SK-N-SH (cell line): ENCODE results near the gene SIRPB2. TPM values are rescaled to one million over a fixed set of nuclear protein-coding genes. Genes with fewer than 3 reads are reported as not detected.
A peak's percentile ranks its signal among the peaks of the same experiment; 100 is the strongest.

Source experiments
- CTCF ChIA-PET: fragments of 300-600, 350-600 bp; formaldehyde crosslinking; extraction: SDS; loops from one replicate; lab custom pipeline; 2021; lab: Yijun Ruan, JAX
- POLR2A ChIA-PET: fragments of 350-600 bp; sonication (Branson Sonifier 250); formaldehyde crosslinking; extraction: SDS; loops from one replicate; lab custom pipeline; 2020; ENCODE audit warnings: antibody characterized with exemption, inconsistent platforms; lab: Yijun Ruan, JAX
- DNase-seq: peaks from one replicate; pipeline ENCODE4 v3.0.0; 2012
- H2AFZ ChIP-seq: fragments of 200-600 bp; sonication (generic); 2 replicates; pipeline ENCODE4 v1.8.1; 2016; ENCODE audit warnings: antibody characterized with exemption, mild to moderate bottlenecking, low read depth
- H3F3A ChIP-seq: fragments of 200-600 bp; sonication (generic); replicated peaks from 2 replicates; pipeline ENCODE3; 2016; ENCODE audit warnings: antibody characterized with exemption, mild to moderate bottlenecking; ENCODE audit not compliant: insufficient read depth
- H3K27ac ChIP-seq, 2 experiments: fragments of 200-500 bp in 1 of 2; fragments of 200-600 bp in 1 of 2; sonication (Bioruptor generic) in 1 of 2; sonication (generic), shearing (Covaris generic) in 1 of 2; 2 replicates each; pipeline versions ENCODE4 v1.5.1 to v1.6.1; 2014 to 2016; ENCODE audit warnings: low read depth in 2 of 2, inconsistent platforms in 1 of 2, low read length in 1 of 2, mild to moderate bottlenecking in 1 of 2, mixed read lengths in 1 of 2
- H3K27me3 ChIP-seq: fragments of 200-600 bp; sonication (generic), shearing (Covaris generic); 2 replicates; pipeline ENCODE4 v1.6.1; 2016; ENCODE audit warnings: mixed run types; ENCODE audit not compliant: insufficient read depth
- H3K36me3 ChIP-seq, 2 experiments: fragments of 200-500 bp in 1 of 2; fragments of 200-600 bp in 1 of 2; sonication (Bioruptor generic) in 1 of 2; sonication (generic) in 1 of 2; replicated peaks in 1 of 2; 2 replicates each; pipeline versions ENCODE3 to v1.5.1; 2014 to 2016; ENCODE audit warnings: low read length in 1 of 2, mild to moderate bottlenecking in 1 of 2; ENCODE audit not compliant: insufficient read depth in 2 of 2, control insufficient read depth in 1 of 2
- H3K4me1 ChIP-seq, 2 experiments: fragments of 200-500 bp in 1 of 2; fragments of 200-600 bp in 1 of 2; sonication (Bioruptor generic) in 1 of 2; sonication (generic), shearing (Covaris generic) in 1 of 2; 2 replicates each; pipeline versions ENCODE4 v1.5.1 to v1.6.1; 2014 to 2016; ENCODE audit warnings: low read depth in 1 of 2, low read length in 1 of 2, mixed run types in 1 of 2; ENCODE audit not compliant: insufficient read depth in 2 of 2, control insufficient read depth in 1 of 2
- H3K4me2 ChIP-seq: fragments of 200-600 bp; sonication (generic), shearing (Covaris generic); 2 replicates; pipeline ENCODE4 v1.6.1; 2017; ENCODE audit warnings: mixed run types
- H3K4me3 ChIP-seq, 2 experiments: fragments of 200-500 bp in 1 of 2; fragments of 200-600 bp in 1 of 2; sonication (Bioruptor generic) in 1 of 2; sonication (generic), shearing (Covaris generic) in 1 of 2; 2 replicates each; pipeline versions ENCODE4 v1.5.1 to v1.8.1; 2014 to 2016; ENCODE audit warnings: low read depth in 2 of 2, inconsistent platforms in 1 of 2, low read length in 1 of 2, mild to moderate bottlenecking in 1 of 2, mixed read lengths in 1 of 2, moderate library complexity in 1 of 2
- H3K79me2 ChIP-seq: fragments of 200-600 bp; sonication (generic); 2 replicates; pipeline ENCODE4 v1.8.1; 2017; ENCODE audit warnings: mild to moderate bottlenecking; ENCODE audit not compliant: insufficient read depth
- H3K9ac ChIP-seq: fragments of 200-600 bp; sonication (generic); 2 replicates; pipeline ENCODE4 v1.6.1; 2017; ENCODE audit warnings: mixed run types
- H3K9me2 ChIP-seq: fragments of 200-600 bp; sonication (generic); 2 replicates; pipeline ENCODE4 v1.6.1; 2017; ENCODE audit warnings: mixed run types
- H3K9me3 ChIP-seq: fragments of 200-600 bp; sonication (generic); 2 replicates; pipeline ENCODE4 v1.6.1; 2017; ENCODE audit warnings: mixed run types, mild to moderate bottlenecking, moderate library complexity
- H4K20me1 ChIP-seq: fragments of 200-600 bp; sonication (generic); 2 replicates; pipeline ENCODE4 v1.6.1; 2017; ENCODE audit warnings: mild to moderate bottlenecking, mixed run types; ENCODE audit not compliant: insufficient read depth
- CHD2 ChIP-seq: fragments of 150-350 bp; IDR thresholded peaks from 2 replicates; pipeline ENCODE4 v1.6.1; 2018; ENCODE audit warnings: low read length; ENCODE audit not compliant: partially characterized antibody
- ELF1 ChIP-seq: IDR thresholded peaks from 2 replicates; pipeline ENCODE4 v1.4.0; 2012
- EP300 ChIP-seq, 2 experiments: IDR thresholded peaks; 2 replicates each; pipeline versions ENCODE4 v1.4.0 to v1.6.1; 2012; ENCODE audit warnings: borderline replicate concordance in 1 of 2, low read depth in 1 of 2, low read length in 1 of 2
- EZH2phosphoT487 ChIP-seq: fragments of 200-600 bp; sonication (generic); IDR thresholded peaks from 2 replicates; pipeline ENCODE4 v1.6.1; 2017; ENCODE audit warnings: low read depth, mixed run types, mild to moderate bottlenecking, antibody characterized with exemption, moderate library complexity, borderline replicate concordance
- FOSL2 ChIP-seq: IDR thresholded peaks from 2 replicates; pipeline ENCODE4 v1.4.0; 2012; ENCODE audit warnings: low read depth, mild to moderate bottlenecking, moderate library complexity, borderline replicate concordance
- GABPA ChIP-seq: IDR thresholded peaks from 2 replicates; pipeline ENCODE4 v1.4.0; 2012; ENCODE audit warnings: low read depth, mild to moderate bottlenecking
- MEF2A ChIP-seq: IDR thresholded peaks from 2 replicates; pipeline ENCODE4 v1.4.0; 2012; ENCODE audit warnings: low read depth, borderline replicate concordance
- MXI1 ChIP-seq: IDR thresholded peaks from 2 replicates; pipeline ENCODE4 v1.6.1; 2012; ENCODE audit warnings: mild to moderate bottlenecking, low read depth, low read length, improper control_type of control experiment
- NFIC ChIP-seq: IDR thresholded peaks from 2 replicates; pipeline ENCODE4 v1.4.0; 2012; ENCODE audit warnings: borderline replicate concordance
- POLR2AphosphoS5 ChIP-seq: IDR thresholded peaks from 2 replicates; pipeline ENCODE4 v1.6.1; 2012; ENCODE audit warnings: low read depth, low read length
- RAD21 ChIP-seq: IDR thresholded peaks from 2 replicates; pipeline ENCODE4 v1.6.1; 2012; ENCODE audit warnings: mild to moderate bottlenecking, low read length
- RCOR1 ChIP-seq: fragments of 150-350 bp; IDR thresholded peaks from 2 replicates; pipeline ENCODE4 v1.6.1; 2017; ENCODE audit warnings: antibody characterized with exemption, low read length
- RFX5 ChIP-seq: IDR thresholded peaks from 2 replicates; pipeline ENCODE4 v1.6.1; 2012; ENCODE audit warnings: mild to moderate bottlenecking, improper control_type of control experiment, low read length
- TAF1 ChIP-seq: IDR thresholded peaks from 2 replicates; pipeline ENCODE4 v1.6.1; 2012; ENCODE audit warnings: low read depth, mild to moderate bottlenecking, low read length, moderate library complexity, borderline replicate concordance
- TEAD4 ChIP-seq: IDR thresholded peaks from 2 replicates; pipeline ENCODE4 v1.4.0; 2012; ENCODE audit warnings: mild to moderate bottlenecking, borderline replicate concordance; ENCODE audit not compliant: insufficient read depth
- YY1 ChIP-seq: IDR thresholded peaks from 2 replicates; pipeline ENCODE4 v1.4.0; 2012; ENCODE audit warnings: low read depth, mild to moderate bottlenecking
- WGBS: methylation state at CpG from one replicate; pipeline ENCODE4 v1.1.6; 2017; ENCODE audit warnings: low lambda C conversion rate; 5-methylcytosine and 5-hydroxymethylcytosine counted together
- polyA plus RNA-seq, 3 experiments: library from polyadenylated mRNA; depleted of rRNA; stranded (reverse); fragments of >200 nt; gene quantifications; 2 replicates each; pipeline ENCODE4 v1.2.3, GENCODE V29; 2012
- TF ChIP-seq, protein P1 (sequence below): fragments of 200-600 bp; sonication (generic); IDR thresholded peaks from 2 replicates; pipeline ENCODE4 v1.6.1; 2017; ENCODE audit warnings: antibody characterized with exemption, mild to moderate bottlenecking, moderate library complexity
- TF ChIP-seq, protein P2 (sequence below): IDR thresholded peaks from 2 replicates; pipeline ENCODE4 v1.4.0; 2012; ENCODE audit warnings: low read depth
- TF ChIP-seq, protein P3 (sequence below): fragments of 150-350 bp; IDR thresholded peaks from 2 replicates; pipeline ENCODE4 v1.6.1; 2017; ENCODE audit warnings: antibody characterized with exemption, low read length, low read depth, borderline replicate concordance

SIRPB2 gene
- polyA plus RNA-seq, 1 of the 3 experiments (the other 2 are of a cell fraction): not detected

DNA sequence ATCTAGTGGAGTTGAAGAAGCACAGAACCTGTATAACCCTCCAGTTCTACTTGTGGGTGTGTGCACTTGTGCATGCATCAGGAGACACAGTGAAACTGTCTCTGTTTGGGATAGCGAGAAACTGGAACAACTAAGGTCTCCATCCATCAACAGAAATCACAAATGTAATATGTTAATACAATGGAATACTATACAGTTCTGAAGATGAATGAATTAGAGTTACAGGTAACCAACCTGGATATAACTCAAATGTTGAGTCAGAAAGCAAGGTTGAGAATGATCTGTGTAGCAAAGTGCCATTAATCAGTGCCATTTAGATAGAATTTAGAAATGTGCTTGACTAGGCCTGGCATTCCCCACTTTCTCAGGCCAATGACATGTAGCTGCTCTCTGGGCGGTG is 20.0 kb downstream of the SIRPB2 start:
- Histone ChIP-seq H3K4me3 (no peak overlapping the region), H3F3A (peaks cover 5% of the 10 kb centered on the region), H2AFZ (no peak overlapping the region), H4K20me1 (no peaks in the 10 kb centered on the region), H3K36me3 (no peaks in the 10 kb centered on the region), H3K4me1 (peaks cover 4 to 5% of the 10 kb centered on the region in 2 experiments; a peak in 1 of 4 replicates), H3K9me2 (no peaks in the 10 kb centered on the region), H3K79me2 (peaks cover under 1% of the 10 kb centered on the region; the same call in 1 of the 2 replicates), H3K27ac (no peak overlapping the region), H3K9me3 (no peaks in the 10 kb centered on the region), H3K4me2 (no peak overlapping the region), H3K27me3 (no peaks in the 10 kb centered on the region)
- DNase-seq: no peak
- 100% methylated on average over 1 of the region's 2 CpGs for WGBS
- POLR2A ChIA-PET: interaction anchor here (0.6 kb wide), 1 partner anchor 379 kb away, joined by 3 read pairs; no protein-coding TSS in a partner anchor
- CTCF ChIA-PET: interaction anchor here (1.0 to 1.5 kb wide), 2 partner anchors 23 to 158 kb away, joined by 3 to 5 read pairs; no protein-coding TSS in a partner anchor
- no peak for TF ChIP-seq POLR2AphosphoS5
- TF ChIP-seq, protein P1, sequence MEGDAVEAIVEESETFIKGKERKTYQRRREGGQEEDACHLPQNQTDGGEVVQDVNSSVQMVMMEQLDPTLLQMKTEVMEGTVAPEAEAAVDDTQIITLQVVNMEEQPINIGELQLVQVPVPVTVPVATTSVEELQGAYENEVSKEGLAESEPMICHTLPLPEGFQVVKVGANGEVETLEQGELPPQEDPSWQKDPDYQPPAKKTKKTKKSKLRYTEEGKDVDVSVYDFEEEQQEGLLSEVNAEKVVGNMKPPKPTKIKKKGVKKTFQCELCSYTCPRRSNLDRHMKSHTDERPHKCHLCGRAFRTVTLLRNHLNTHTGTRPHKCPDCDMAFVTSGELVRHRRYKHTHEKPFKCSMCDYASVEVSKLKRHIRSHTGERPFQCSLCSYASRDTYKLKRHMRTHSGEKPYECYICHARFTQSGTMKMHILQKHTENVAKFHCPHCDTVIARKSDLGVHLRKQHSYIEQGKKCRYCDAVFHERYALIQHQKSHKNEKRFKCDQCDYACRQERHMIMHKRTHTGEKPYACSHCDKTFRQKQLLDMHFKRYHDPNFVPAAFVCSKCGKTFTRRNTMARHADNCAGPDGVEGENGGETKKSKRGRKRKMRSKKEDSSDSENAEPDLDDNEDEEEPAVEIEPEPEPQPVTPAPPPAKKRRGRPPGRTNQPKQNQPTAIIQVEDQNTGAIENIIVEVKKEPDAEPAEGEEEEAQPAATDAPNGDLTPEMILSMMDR: no peak
- TF ChIP-seq TAF1: no peak
- TF ChIP-seq TEAD4: no peak
- TF ChIP-seq GABPA: no peak
- TF ChIP-seq MEF2A: no peak
- TF ChIP-seq, protein P2, sequence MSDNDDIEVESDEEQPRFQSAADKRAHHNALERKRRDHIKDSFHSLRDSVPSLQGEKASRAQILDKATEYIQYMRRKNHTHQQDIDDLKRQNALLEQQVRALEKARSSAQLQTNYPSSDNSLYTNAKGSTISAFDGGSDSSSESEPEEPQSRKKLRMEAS: no peak
- TF ChIP-seq, protein P3, sequence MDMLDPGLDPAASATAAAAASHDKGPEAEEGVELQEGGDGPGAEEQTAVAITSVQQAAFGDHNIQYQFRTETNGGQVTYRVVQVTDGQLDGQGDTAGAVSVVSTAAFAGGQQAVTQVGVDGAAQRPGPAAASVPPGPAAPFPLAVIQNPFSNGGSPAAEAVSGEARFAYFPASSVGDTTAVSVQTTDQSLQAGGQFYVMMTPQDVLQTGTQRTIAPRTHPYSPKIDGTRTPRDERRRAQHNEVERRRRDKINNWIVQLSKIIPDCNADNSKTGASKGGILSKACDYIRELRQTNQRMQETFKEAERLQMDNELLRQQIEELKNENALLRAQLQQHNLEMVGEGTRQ: no peak
- no peak for TF ChIP-seq MXI1
- TF ChIP-seq FOSL2: no peak
- TF ChIP-seq CHD2: no peak
- TF ChIP-seq RAD21: no peak
- TF ChIP-seq, all 33 proteins: peak for 0
- H3K9ac ChIP-seq: no peak overlapping the region

DNA sequence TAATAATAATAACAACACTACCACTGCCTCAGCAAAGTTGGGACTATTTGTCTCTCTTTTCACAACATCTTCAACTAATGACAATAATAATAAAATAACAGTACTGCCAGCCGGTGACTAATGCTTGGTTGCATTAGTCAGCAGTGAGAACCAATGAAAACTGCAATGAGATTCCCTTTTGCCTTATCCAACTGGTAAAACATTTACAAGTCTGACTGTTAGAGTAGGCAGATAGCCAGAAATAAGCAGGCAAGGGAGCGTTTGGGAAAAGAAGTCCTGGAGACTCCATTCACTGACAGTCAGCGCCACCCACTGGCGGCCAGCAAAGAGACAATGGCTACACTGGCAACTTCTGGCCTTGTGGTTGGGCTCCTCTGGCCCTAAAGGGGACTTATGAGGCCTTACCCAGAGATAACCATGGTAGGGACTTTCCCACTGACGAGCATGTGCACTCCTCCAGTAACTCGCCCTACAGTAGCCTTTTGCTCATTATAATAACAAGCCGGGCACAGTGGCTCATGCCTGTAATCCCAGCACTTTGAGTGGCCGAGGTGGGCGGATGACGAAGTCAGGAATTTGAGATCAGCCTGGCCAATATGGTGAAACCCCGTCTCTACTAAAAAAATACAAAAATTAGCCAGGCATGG is 21.2 kb downstream of the SIRPB2 start:
- Histone ChIP-seq H2AFZ (peak overlapping the region; percentile 77), H3F3A (peaks cover 5% of the 10 kb centered on the region), H3K36me3 (no peaks in the 10 kb centered on the region), H4K20me1 (peaks cover 10% of the 10 kb centered on the region), H3K27ac (peak overlapping the region in 1 of 2 experiments; percentile 68; a peak in 2 of 4 replicates), H3K79me2 (peaks cover 13% of the 10 kb centered on the region; the same call in 1 of the 2 replicates), H3K4me2 (peak overlapping the region; percentile 66), H3K27me3 (no peaks in the 10 kb centered on the region), H3K4me1 (peaks cover 12 to 15% of the 10 kb centered on the region in 2 experiments; a peak in 1 of 4 replicates), H3K9ac (peak overlapping the region; percentile 17; the same call in 1 of the 2 replicates), H3K9me2 (no peaks in the 10 kb centered on the region), H3K9me3 (no peaks in the 10 kb centered on the region), H3K4me3 (no peak overlapping the region; a peak in 1 of 4 replicates)
- ChIA-PET POLR2A (no interaction called here), CTCF (interaction anchor here (1.0 to 4.8 kb wide), 4 partner anchors 21 to 157 kb away, joined by 3 to 31 read pairs (median 8); no protein-coding TSS in a partner anchor)
- DNase-seq: peak; percentile 63
- 25% methylated on average over 11 of the region's 11 CpGs for WGBS
- TF ChIP-seq RFX5 (no peak), GABPA (no peak), YY1 (peak; percentile 43; the same call in 1 of the 2 replicates), ELF1 (no peak), TAF1 (no peak), EP300 (IDR thresholded peaks at IDR 0.05; ENCODE audit: borderline replicate concordance in 1 of 2, low read depth in 1 of 2, low read length in 1 of 2) (peak in 1 of 2 experiments; percentile 32; a peak in 1 of 4 replicates), TEAD4 (no peak), RCOR1 (no peak), EZH2phosphoT487 (no peak), NFIC (peak; percentile 75)
- TF ChIP-seq, protein P2: no peak; the same call in 1 of the 2 replicates
- TF ChIP-seq, protein P1: peak; percentile 95
- TF ChIP-seq, protein P3: no peak
